NCI-H2196 treated with DMSO at 0.1 percent for 48 hours (cell line): ENCODE results near the gene ATXN7L3.
A peak's percentile ranks its signal among the peaks of the same experiment; 100 is the strongest.

Source experiments
- DNase-seq: peaks from one replicate; lab custom pipeline; 2025; ENCODE audit not compliant: unreplicated experiment; lab: John Stamatoyannopoulos, UW

The ATXN7L3 gene

DNA sequence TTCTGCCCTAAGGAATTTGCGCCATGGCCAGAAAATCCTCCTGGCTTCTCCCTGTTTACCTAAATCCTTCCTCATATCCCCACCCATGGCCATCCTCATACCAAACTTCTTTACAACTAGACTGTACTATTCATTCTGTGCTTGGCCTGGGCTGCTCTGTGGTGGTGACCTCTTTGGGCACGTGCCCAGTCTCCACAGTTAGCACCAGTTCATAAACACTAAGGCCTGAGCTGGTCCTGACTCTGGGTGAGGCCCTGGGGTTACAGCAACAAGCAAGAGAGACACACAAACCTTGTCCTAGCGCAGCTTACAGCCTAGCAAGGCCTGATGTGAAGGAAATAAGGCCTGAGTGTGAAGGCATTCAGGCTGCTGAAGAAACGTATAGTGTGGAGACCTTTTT lies 3.1 kb upstream of the ATXN7L3 start:
- DNase-seq: no peak

DNA sequence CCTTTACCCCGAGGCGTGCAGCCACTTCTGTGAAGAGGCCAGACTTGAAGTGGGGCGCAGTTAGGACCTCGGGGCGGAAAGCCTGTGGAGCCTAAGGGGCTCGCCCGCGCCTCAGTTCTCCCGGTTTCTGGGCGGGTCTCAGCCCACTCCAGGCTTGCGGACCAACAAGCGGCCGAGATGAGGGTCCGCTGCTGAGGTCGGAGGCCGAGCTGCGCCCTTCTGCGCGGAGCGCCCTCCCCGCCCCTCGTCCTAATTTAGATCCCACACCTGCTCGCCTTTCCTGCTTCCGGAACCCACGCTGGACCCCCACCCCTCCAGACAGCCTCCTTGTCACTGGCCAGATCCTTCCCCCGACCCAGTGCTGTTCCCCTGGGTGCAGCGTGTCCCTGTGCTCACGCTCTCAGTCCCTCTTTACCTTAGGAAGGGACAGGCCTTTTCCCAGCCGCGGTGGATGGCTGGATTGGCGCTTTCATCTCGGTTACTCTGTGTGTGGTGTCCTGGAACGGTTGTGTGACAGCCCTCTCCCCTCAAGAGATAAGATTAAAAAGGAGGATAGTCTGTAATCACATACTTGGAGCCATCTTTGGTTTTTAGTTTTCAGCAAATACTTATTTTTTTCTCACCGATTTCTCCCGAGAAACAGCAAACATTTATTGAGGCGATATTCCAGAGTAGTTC lies 933 bp upstream of the ATXN7L3 start:
- no peak for DNase-seq

DNA sequence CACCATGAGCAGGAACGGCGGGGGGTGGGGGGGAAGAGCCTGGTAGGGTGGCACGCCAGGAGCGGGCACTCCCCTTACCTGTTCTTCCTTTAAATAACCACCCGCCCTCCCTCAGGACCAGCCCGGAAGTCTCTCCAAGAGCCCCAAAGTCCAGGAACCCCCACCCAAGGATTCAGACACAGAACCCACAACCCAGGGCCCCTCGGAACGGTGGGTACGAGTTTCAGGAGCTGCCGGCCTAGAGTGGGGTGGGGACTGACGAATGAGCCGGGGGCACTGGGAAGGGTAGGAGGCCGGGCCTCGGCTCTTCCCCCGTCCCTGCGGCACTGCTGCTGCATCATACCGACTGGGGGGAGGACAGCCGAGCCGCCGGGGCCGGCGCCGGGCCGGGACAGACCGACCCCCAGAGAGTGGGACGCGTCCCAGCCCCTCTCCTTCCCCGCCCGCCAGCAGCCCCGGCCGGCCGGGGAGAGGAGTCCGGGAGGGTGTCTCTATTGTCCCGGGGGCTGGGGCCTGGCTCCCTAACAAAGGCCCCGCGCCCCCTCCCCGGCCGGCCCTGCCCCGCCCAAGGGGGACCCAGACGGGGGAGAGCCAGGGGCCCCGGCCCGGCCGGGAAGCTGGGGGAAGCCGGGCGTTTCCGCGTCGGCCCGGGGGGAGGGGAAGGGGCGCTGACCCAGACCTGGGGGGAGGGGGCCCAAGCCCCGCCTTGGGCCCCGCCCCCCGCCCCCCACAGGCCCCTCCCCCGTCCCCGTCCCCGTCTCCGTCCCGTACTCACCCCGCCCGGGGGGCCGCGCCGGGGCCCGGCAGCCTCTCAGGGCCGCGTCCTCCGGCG lies 747 bp downstream of the ATXN7L3 start:
- DNase-seq: peak; percentile 29

DNA sequence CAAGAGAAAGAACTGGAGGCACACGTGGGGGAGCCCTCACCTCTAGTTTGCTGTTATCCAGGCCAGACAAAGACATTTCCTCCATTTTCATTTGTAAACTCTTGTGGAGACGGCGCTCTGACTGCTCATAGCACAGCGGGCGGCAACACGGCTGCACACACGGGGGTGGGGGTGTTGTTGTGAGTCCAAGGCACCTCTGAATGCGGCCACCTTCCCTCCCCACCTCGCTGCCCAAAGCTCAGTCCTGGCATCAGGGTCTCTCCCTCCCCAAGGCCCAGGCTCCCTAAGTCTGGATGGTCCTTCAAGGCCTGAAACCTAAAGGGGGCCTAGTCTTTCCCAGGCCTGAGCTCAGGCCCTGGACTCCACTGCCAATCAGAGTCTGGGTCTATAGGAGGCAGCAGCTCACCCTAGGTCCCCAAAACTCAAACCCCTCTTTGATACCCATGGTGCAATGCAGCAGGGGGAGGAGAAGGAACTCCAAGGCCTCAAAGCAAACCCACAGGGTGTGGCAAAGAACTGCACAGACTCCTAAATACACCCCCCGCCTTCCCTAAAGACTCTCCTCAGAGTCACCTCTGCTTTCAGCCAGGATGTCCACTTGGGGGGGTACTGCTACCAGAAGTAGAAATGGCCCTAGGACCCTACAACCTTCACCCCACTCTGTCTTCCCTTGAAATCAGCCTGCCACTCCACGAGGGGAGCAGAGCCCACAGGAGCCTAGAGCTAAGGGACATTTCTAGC lies 1.5 kb downstream of the ATXN7L3 start:
- no peak for DNase-seq

DNA sequence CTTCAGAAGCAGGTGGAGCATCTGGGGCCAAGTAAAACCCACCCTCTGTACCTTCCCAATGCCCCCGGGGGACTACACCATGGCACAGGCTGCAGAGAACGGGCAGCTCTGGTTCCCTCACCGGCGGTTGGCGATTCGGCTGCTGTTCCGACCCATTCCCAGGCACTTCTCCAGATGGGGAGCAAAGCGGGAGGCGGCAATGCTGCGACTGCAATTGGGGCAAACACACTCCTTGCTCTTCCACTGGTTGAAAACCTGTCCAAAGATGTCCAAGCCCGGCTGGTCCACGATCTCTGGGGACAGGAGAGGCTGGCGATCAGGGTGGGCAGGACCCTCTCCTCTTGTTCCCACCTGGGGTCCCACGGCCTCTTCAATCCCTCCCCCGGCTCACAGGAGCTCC lies 2.6 kb downstream of the ATXN7L3 start:
- DNase-seq: no peak

DNA sequence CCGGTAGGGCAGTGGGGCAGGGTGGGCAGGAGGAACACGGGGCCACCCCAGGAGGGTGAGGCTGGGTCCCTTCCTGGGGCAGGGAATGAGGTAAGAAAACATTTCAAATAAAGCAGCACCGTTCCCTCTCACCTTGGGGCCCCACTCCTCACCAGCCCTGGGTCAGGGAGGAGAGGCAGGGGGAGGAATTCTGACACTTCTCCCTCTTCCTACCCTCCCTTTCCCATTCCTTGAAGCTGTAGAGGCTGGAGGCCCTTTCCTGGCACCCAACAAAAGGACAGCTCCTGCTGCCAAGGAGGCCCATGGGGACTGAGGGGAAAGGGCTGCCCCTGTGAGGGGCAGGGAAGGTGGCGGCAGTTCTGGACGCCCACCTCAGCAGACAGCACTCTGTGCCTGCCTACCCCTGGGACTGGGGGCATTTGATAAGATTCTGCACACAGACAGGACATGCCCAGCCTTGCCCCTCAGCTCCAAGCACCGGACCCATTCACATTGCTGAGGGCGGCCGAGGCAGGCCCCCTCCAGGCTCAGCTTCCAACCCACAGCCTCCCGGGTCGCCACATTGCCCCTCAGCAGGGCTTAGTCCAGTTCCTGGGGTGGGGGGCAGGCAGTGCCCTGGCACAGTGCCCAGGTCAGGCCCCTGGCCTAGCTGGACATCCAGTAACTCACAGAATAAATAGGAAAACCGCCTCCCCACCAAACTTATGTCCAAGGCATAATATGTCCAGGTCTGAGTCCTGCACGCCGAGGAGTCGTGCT lies 6.2 kb downstream of the ATXN7L3 start:
- DNase-seq: no peak

DNA sequence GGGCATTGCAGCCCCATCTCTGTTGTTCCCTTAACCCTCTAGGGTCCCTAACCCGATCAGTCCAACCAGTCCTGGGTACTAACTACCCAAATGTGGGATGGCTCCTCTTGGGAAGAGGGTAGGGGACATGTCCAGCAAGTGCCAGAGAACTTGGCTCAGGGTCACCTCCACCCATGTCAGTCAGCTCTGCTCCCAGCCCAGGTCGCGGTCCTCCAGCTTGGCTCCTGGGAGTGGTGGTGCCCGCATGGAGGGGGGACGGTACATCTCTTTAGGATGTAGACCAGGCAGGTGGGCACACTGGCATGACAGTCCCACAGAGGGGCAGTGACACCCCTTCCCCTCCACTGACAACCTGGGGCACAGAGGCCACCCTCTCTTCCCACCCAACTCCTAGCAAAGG lies 6.9 kb downstream of the ATXN7L3 start:
- DNase-seq: no peak

DNA sequence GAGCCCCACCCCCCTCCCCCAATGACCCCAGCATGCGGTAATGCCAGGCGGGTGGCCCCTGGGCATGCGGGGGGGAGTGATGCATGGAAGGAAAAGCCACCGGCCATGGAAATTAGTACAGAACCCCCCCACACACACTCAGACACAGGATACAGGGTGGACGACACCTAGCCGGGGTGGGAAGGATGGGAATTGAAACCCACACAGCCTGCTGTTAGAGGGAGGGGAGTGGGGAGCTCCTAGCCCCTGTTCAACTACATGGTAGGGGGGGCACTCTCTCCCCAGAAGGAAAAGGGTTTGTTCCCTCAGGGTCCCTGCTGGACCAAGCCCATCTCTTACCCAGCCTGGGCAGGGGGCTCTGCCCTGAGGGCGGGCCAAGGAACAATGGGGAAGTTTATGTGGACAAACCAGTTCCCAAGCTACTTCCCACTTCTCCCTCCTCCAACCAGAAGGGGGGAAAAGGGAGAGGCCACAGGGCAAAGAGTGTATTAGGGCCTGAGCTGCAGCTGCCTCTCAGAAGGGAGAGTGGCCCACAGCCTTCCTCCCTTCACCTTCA lies 7.7 kb downstream of the ATXN7L3 start:
- no peak for DNase-seq

DNA sequence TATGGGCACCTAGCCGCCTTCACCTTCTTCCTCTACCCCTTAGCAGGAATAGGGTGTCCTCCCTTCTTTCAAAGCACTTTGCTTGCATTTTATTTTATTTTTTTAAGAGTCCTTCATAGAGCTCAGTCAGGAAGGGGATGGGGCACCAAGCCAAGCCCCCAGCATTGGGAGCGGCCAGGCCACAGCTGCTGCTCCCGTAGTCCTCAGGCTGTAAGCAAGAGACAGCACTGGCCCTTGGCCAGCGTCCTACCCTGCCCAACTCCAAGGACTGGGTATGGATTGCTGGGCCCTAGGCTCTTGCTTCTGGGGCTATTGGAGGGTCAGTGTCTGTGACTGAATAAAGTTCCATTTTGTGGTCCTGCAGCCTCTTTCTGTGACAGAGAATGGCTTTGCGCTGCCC lies 8.3 kb downstream of the ATXN7L3 start:
- no peak for DNase-seq

DNA sequence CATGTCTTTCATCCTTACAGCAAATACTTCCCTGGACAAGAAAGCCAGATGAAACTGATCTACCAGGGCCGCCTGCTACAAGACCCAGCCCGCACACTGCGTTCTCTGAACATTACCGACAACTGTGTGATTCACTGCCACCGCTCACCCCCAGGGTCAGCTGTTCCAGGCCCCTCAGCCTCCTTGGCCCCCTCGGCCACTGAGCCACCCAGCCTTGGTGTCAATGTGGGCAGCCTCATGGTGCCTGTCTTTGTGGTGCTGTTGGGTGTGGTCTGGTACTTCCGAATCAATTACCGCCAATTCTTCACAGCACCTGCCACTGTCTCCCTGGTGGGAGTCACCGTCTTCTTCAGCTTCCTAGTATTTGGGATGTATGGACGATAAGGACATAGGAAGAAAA lies 9.2 kb downstream of the ATXN7L3 start:
- DNase-seq: no peak

DNA sequence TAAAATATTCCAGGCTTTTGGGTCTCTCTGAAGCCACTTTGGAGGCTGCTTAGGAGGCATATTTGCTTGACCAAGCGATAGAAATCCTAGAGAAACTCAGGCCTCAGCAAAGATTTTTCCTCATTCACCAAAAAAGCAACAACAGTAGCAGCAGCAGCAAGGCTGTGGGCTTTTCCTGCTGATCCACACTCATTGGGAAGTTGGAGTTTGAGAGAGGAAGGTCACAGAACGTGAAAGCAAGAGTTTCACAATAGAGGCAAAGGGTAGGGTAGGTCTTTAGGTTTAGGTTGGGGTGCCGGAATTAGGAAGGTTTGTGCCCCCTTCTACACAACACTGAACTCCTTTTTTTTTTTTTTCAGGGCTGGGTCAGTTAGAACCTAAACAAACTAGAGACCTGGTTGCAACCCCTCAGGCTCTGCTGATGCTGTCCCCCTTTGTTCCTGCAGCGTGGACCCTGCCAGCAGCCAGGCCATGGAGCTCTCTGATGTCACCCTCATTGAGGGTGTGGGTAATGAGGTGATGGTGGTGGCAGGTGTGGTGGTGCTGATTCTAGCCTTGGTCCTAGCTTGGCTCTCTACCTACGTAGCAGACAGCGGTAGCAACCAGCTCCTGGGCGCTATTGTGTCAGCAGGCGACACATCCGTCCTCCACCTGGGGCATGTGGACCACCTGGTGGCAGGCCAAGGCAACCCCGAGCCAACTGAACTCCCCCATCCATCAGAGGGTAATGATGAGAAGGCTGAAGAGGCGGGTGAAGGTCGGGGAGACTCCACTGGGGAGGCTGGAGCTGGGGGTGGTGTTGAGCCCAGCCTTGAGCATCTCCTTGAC lies 10.9 kb downstream of the ATXN7L3 start:
- no peak for DNase-seq

DNA sequence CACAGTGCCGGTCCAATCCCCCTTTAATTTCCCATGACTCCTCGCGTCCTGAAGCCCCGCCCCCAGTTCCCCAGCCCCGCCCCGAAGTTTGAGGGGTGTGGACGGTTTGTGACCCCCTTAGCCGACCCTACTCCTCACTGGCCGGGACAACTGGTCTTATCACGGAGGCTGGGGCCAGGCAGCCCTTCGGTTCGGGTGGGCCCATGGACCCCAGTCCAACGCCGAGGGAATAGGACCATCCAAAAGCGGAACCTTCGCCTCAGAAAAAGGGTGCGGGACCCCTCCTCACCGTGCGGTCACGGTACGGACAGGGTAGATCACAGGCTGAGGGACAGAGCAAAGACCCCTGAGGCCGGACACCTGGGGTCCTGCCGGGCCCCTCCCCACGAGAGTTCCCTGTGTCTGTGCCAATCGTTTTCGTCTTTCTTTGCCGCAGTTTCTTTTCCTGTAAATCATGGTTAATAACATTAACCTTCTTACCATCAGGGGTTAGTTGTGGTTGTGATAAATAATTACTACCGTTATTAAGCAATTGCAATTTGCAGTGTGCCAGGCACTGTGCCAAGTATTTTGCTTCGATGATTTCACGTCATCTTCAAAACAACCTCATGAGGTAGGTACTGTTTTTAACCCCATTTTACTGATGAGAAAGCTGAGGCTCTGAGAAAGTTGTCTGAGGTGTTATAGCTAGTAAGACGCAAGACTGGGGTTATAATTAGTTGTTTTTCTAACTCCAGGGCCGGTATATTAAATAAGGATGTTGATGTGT lies 12.4 kb downstream of the ATXN7L3 start:
- DNase-seq: peak; percentile 68

DNA sequence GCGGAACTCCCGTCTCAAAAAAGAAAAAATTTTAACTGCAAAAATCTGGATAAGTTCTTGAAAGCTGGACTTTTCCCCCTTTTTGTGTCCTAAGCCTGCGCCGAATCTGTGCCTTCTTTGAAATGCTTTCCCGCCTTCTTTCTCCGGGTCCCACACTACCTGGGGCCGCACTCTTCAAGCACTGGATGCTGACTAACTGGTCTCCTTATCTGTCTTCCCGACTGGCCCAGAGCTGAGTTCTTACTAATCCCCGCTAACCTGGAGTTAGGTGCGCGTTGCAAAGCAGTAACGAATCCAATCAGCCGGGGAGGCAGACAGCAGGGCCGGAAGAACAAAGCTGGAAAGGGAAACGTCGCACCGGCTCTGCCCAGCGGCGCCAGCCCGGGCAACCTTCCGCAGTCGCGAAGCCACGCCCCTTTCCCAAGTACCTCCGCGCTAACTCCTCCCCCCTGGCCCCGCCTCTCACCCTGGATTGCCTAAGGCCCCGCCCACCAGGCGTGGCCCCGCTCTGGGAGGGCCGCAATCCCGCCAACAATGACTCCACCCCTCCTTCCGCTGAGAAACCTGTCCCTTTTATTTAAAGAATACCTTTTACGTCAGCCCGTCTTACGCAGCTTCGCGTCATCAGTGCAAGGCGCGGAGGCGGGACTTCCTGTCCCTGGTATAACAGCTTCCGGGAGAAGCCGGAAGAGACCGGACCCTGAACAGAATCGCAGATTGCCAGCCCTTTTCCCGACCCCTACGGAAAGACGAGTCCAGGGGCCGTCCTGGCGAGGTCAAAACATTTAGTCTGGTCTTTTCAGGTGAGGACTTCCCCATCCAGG lies 13.2 kb downstream of the ATXN7L3 start, which contains the start of gene TMUB2:
TSS of gene TMUB2 (plus strand) at position 666 of the 824 bp plus-strand sequence. CDS start 737 bp downstream, outside the sequence.
- DNase-seq: peak; percentile 99

DNA sequence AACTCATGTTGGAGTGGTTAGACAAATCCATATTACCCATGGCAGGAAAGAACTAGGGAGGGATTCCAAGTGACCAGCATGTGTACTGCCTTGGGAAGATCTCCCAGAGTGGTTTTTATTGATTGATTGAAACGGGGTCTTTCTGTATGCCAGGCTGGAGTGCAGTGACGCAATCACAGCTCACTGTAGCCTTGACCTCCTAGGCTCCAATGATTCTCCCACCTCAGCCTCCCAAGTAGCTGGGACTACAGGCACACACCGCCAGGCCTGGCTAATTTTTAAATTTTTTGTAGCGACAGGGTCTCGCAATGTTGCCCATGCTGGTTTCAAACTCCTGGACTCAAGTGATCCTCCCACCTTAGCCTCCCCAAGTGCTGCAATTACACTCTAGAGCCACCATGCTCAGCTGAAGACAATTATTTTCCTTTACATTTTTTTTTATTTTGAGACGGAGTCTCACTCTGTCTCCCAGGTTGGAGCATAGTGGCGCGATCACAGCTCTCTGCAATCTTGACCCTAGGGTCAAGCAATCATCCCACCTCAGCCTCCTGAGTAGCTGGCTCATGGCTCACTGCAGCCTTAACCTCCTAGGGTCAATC lies 15.4 kb downstream of the ATXN7L3 start:
- no peak for DNase-seq

DNA sequence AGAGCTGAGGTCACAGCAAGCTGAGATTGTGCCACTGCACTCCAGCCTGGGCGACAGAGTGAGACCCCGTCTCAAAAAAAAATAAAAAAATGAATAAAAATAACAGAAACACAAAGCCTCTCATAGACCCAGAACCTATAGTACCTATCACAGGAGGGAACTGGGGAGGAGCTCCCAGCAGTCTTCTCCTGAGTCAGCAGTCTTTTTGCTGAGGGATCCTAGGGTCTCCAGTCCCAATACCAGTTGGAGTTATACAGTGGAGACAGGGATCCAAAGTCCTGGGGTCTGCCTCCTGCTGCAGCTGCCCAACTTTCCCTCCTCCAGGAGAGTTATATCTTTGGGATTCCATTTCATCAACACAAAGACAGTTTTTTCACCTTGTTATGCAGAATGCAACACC lies 16.7 kb downstream of the ATXN7L3 start:
- no peak for DNase-seq

DNA sequence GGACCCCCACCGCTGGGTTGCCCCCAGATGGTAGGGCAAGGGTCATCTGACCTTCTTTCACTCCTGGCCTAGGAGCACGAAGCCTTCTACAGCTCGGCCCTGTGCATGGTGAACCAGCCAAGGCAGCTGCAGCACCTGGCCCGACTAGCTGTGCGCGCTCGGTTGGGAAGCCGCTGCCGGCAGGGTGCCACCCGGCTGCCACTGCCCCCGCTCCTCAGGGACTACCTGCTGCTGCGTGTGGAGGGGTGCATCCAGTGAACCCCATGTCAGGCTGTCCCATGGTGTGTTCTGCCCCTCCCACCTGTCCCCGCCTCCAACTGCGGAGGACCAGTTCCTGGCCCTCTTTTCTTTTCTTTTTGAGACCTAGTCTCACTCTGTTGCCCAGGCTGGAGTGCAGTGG lies 21.6 kb downstream of the ATXN7L3 start:
- no peak for DNase-seq

DNA sequence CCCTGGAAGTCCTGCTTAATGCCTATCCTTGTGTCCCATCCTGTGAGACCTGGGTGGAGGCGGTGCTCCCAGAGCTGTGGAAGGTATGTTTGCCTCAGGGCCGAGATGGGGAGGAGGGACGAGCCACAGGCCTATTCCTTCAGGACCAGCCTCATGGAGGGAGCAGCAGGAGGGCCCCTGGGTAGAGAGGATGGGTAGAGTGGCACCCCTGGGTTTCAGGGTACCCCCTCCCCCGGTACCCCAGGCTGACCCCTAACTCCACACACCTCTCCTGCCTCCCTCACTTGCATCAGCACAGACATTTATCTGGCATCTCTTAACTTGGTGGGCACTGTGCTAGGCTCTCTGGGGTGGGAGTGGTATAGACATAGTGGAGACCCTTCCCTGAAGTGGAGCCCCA lies 22.0 kb downstream of the ATXN7L3 start:
- no peak for DNase-seq
